Sigmoid colon (tissue), 7 donors: ENCODE results near the gene USP12. TPM values are rescaled to one million over a fixed set of nuclear protein-coding genes. Genes with fewer than 3 reads are reported as not detected.

Experiments used
- DNase-seq: peaks from one replicate; pipeline ENCODE4 v3.0.0-alpha.2; 2019
- H3K27ac ChIP-seq, 4 donors: fragments of 200-600 bp; sonication (generic); one replicate each; pipeline ENCODE4 v1.5.1; 2016 to 2019; ENCODE audit warnings: mild to moderate bottlenecking in 1 of 4
- H3K27me3 ChIP-seq, 3 donors: fragments of 200-600 bp; sonication (generic); one replicate each; pipeline ENCODE4 v1.5.1; 2019; ENCODE audit warnings: mild to moderate bottlenecking in 1 of 3
- H3K36me3 ChIP-seq, 4 donors: fragments of 200-600 bp; sonication (generic); one replicate each; pipeline ENCODE4 v1.5.1; 2016 to 2019
- H3K4me1 ChIP-seq, 4 donors: fragments of 200-600 bp; sonication (generic); one replicate each; pipeline ENCODE4 v1.5.1; 2017 to 2019
- H3K4me3 ChIP-seq, 4 donors: fragments of 200-600 bp; sonication (generic); one replicate each; pipeline ENCODE4 v1.5.1; 2017 to 2019; ENCODE audit warnings: mild to moderate bottlenecking in 2 of 4, moderate library complexity in 1 of 4
- H3K9me3 ChIP-seq, 4 donors: fragments of 200-600 bp in 3 of 4; sonication (generic) in 3 of 4; one replicate each; pipeline versions ENCODE4 v1.5.1 to v1.6.1; 2013 to 2019
- EP300 ChIP-seq, 4 donors: sonication (generic); formaldehyde crosslinking; IDR thresholded peaks; one replicate each; pipeline ENCODE4 v1.6.1; 2017; ENCODE audit warnings: antibody characterized with exemption in 4 of 4
- POLR2A ChIP-seq, 2 donors: fragments of 450-650 bp; IDR thresholded peaks; one replicate each; pipeline ENCODE4 v1.6.1; 2016; ENCODE audit warnings: antibody characterized with exemption in 2 of 2, mild to moderate bottlenecking in 2 of 2, moderate library complexity in 2 of 2
- POLR2AphosphoS5 ChIP-seq, 4 donors: sonication (generic); formaldehyde crosslinking; IDR thresholded peaks; one replicate each; pipeline ENCODE4 v1.6.1; 2017; ENCODE audit warnings: antibody characterized with exemption in 4 of 4
- WGBS, 2 donors: extraction: QIAGEN DNeasy Blood & Tissue Kit; methylation state at CpG; one replicate each; pipeline ENCODE4 v1.1.7; 2013; 5-methylcytosine and 5-hydroxymethylcytosine counted together
- intact Hi-C: fragments of 100-400 bp; cut with DNase I; formaldehyde crosslinking; loops from one replicate; pipeline ENCODE4 v1.15.1; 2023
- polyA plus RNA-seq, 3 donors: library from polyadenylated mRNA; stranded (reverse); fragments of 200-250 nt; gene quantifications; one replicate each; pipeline ENCODE4 v1.2.3, GENCODE V29; 2013
- total RNA-seq, 4 donors: library from RNA; depleted of rRNA; stranded (reverse); fragments of >200 nt; gene quantifications; one replicate each; pipeline ENCODE4 v1.1.0, GENCODE V29; 2016
- TF ChIP-seq, protein P1 (sequence below), 4 experiments: fragments of 450-650 bp in 3 of 4; fragments of 200-600 bp in 1 of 4; IDR thresholded peaks; one replicate each; pipeline ENCODE4 v1.5.1; 2016 to 2019; ENCODE audit warnings: antibody characterized with exemption in 4 of 4, mild to moderate bottlenecking in 3 of 4, moderate library complexity in 2 of 4
- donor health status: healthy with polysubstance abuse.
- donor health status: Bipolar disorder and iron deficiency.
- donor health status: healthy.

The USP12 gene
- total and polyA plus RNA-seq, 7 donors = 20.3 to 91.3 (median 69.5) TPM

DNA sequence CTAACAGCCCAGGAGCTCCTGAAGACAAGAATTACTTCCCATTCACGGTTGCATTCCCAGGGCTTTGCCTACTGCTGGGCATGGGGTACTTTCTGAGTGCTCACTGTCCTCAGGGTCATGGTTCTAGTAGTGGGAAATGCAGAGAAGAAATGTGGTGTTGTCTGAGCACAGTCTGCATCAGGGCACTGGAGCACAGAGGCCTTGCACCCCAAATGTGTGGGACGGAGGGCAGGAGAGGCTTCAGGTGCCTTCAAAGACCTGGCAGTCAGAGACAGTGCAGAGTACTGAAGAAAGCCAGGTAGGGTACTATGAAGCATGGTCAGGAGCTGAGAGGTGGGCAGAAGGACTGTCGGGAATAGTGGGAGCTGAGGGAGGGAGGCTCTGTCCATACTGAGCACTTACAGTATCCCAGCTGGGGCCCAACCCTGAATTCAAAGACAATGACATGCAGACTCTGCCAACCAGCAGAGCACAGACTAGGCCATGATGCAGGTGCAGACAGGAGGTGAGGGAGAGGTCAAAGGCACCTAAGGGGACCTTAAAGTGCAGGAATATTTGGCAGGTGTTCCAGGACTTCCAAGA, 144.4 kb downstream of the USP12 start:
- Histone ChIP-seq H3K27me3 (no peaks in the 10 kb centered on the region), H3K9me3 (no peaks in the 10 kb centered on the region), H3K27ac (no peak overlapping the region), H3K4me1 (peaks cover 0 to 49% (median 35%) of the 10 kb centered on the region in 4 donors), H3K36me3 (no peaks in the 10 kb centered on the region), H3K4me3 (no peak overlapping the region)
- intact Hi-C loops = no loop called here
- no peak for DNase-seq
- WGBS, 2 donors = 85 to 93% methylated on average over 3 of the region's 3 CpGs
- TF ChIP-seq POLR2A (IDR thresholded peaks at IDR 0.05) (no peak), POLR2AphosphoS5 (IDR thresholded peaks at IDR 0.05) (no peak), EP300 (IDR thresholded peaks at IDR 0.05) (no peak)
- TF ChIP-seq, protein P1, sequence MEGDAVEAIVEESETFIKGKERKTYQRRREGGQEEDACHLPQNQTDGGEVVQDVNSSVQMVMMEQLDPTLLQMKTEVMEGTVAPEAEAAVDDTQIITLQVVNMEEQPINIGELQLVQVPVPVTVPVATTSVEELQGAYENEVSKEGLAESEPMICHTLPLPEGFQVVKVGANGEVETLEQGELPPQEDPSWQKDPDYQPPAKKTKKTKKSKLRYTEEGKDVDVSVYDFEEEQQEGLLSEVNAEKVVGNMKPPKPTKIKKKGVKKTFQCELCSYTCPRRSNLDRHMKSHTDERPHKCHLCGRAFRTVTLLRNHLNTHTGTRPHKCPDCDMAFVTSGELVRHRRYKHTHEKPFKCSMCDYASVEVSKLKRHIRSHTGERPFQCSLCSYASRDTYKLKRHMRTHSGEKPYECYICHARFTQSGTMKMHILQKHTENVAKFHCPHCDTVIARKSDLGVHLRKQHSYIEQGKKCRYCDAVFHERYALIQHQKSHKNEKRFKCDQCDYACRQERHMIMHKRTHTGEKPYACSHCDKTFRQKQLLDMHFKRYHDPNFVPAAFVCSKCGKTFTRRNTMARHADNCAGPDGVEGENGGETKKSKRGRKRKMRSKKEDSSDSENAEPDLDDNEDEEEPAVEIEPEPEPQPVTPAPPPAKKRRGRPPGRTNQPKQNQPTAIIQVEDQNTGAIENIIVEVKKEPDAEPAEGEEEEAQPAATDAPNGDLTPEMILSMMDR (IDR thresholded peaks at IDR 0.05) = no peak

DNA sequence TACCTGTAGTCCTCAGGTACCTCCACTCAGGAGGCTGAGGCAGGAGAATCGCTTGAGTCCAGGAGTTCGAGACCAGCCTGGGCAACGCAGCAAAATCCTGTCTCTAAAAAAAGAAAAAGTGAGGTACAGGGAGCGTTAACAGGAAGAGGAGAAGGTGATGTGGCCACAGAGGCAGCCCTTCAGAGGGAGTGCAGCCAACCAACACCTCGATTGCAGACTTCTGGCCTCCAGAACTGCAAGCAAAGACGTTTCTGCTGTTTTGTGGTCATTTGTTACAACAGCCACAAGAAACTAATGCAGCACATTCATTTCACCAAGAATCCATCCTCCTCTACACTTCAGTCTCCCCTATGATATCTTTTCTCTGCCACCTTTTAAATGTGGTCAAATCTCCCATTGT, 145.2 kb downstream of the USP12 start:
- no peaks in the 10 kb centered on the region for H3K27me3 ChIP-seq
- TF ChIP-seq EP300 (IDR thresholded peaks at IDR 0.05) (no peak), POLR2AphosphoS5 (IDR thresholded peaks at IDR 0.05) (no peak)
- no peaks in the 10 kb centered on the region for H3K36me3 ChIP-seq
- 64 to 83% methylated on average over 6 of the region's 6 CpGs for WGBS, 2 donors
- intact Hi-C loops = no loop called here
- H3K4me1 ChIP-seq = peaks cover 0 to 56% (median 43%) of the 10 kb centered on the region in 4 donors
- no peaks in the 10 kb centered on the region for H3K9me3 ChIP-seq
- H3K4me3 ChIP-seq = no peak overlapping the region
- DNase-seq = no peak
- peak overlapping the region in 1 of 4 donors; percentile 73 for H3K27ac ChIP-seq

DNA sequence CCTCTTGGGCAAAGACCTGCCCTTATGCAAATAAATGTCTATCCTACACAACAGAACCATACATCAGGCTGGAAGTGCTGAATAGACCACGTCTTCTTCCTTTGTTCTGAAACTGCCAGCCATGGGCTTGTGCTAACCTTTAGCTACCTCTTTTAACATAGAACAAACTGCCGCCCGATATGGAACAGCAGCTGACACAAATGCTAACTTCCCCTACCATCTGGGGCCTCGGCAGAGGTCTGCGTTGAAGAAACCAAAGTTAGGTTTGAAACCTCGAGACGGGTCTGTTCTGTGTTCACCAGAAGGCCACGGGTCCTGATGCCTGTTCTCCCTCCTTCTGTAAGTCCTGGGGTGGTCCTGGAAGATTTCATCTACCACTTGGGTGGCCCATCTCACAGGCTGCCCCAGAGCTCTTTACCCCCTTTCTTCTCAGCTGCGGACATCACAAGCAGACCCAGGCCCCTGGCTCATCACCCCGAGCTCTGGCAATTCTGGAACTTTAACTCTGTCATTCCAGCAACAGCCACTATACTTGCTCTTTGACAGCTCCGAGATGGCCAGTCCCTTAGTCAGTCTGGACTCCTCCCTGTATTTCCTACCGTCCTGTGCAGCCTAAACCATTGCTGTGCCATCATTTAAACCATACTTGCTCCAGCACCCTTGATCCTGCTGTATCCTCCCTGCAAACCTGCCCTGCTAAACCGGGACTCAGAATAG, 146.7 kb downstream of the USP12 start:
- no peaks in the 10 kb centered on the region for H3K27me3 ChIP-seq
- no peak overlapping the region for H3K4me3 ChIP-seq
- intact Hi-C loops = loop anchor here (5.0 kb wide), 1 partner anchor 227 kb away; the partner anchor contains the start of gene RPL21
- no peaks in the 10 kb centered on the region for H3K9me3 ChIP-seq
- peaks cover 0 to 63% (median 48%) of the 10 kb centered on the region in 4 donors for H3K4me1 ChIP-seq
- H3K27ac ChIP-seq = peak overlapping the region; percentile 73 to 85 (median 82)
- TF ChIP-seq POLR2A (IDR thresholded peaks at IDR 0.05) = no peak
- peak in 1 of 4 donors; percentile 34 for TF ChIP-seq POLR2AphosphoS5 (IDR thresholded peaks at IDR 0.05)
- 67 to 84% methylated on average over 13 of the region's 13 CpGs for WGBS, 2 donors
- DNase-seq = no peak
- H3K36me3 ChIP-seq = no peaks in the 10 kb centered on the region

DNA sequence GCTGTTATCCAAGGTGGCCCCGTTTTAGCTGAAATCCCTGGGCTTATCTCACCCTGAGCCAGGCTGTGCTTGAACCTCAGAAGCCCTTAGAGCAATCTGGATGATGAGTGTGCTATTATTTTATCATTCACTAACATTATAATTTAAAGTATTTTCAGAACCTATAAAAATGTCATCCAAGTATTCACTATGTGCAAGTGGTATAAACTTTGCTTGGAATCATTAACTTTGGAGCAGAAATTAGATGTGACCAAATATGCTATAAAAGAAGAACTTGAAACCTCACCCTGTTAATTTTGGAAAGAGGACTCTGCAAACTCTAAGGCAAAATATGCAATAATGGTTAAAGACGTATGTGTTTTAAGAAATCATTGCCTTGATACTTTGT, 147.5 kb downstream of the USP12 start:
- Histone ChIP-seq H3K4me1 (peaks cover 0 to 68% (median 53%) of the 10 kb centered on the region in 4 donors), H3K27me3 (no peaks in the 10 kb centered on the region), H3K4me3 (no peak overlapping the region), H3K36me3 (no peaks in the 10 kb centered on the region), H3K27ac (peak overlapping the region; percentile 73 to 85 (median 82)), H3K9me3 (no peaks in the 10 kb centered on the region)
- intact Hi-C loops = loop anchor here (5.0 kb wide), 1 partner anchor 228 kb away; the partner anchor contains the start of gene RPL21
- TF ChIP-seq POLR2A (IDR thresholded peaks at IDR 0.05) = no peak
- peak in 3 of 4 donors; percentile 31 to 56 (median 32) for TF ChIP-seq POLR2AphosphoS5 (IDR thresholded peaks at IDR 0.05)
- TF ChIP-seq EP300 (IDR thresholded peaks at IDR 0.05) = peak in 1 of 4 donors; percentile 18
- TF ChIP-seq, protein P1 (IDR thresholded peaks at IDR 0.05) = no peak
- DNase-seq = no peak
- WGBS, 2 donors = 75 to 82% methylated on average over 2 of the region's 2 CpGs

DNA sequence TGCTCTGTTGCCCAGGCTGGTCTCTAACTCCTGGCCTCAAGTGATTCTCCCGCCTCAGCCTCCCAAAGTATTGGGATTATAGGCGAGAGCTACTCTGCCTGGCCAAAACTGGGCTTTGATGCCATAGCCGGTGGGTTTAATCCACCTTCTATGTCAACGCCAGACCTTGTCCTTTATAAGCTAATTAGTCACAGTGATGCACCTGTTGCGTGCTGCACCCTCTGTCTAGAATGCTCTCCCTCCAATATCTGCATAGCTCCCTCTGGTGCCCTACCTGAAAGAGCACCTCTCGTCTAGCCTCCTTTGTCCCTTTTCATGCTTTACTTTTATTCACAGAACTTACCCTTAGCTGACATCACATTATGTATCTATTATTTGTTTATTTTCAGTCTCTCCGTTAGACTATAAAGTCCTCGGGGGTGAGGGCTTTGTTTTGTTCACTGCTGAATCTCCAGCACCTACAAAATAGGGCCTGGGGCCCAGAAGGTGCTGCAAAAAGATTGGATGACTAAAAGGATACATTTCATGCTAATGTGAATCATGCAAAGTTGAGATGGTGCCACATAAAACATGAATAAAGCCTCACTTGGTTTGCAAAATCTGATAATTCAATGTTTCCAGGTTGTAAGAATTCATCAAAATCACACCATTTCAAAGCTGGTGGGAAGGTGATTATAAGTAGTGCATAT, 148.1 kb downstream of the USP12 start:
- H3K4me3 ChIP-seq = no peak overlapping the region
- no peak for DNase-seq
- H3K36me3 ChIP-seq = no peaks in the 10 kb centered on the region
- H3K4me1 ChIP-seq = peaks cover 0 to 73% (median 56%) of the 10 kb centered on the region in 4 donors
- H3K9me3 ChIP-seq = no peaks in the 10 kb centered on the region
- no peak for TF ChIP-seq POLR2A (IDR thresholded peaks at IDR 0.05)
- TF ChIP-seq, protein P1 (IDR thresholded peaks at IDR 0.05) = no peak
- TF ChIP-seq EP300 (IDR thresholded peaks at IDR 0.05) = no peak
- H3K27me3 ChIP-seq = peaks cover 0 to 1% (median 0%) of the 10 kb centered on the region in 3 donors
- peak overlapping the region; percentile 73 to 85 (median 82) for H3K27ac ChIP-seq
- WGBS, 2 donors = 74 to 85% methylated on average over 8 of the region's 8 CpGs
- intact Hi-C loops = loop anchor here (2.0 to 5.0 kb wide), 2 partner anchors 41 to 229 kb away; partner anchors contain the start of gene RPL21
